GM19240 (cell line): ENCODE results near the gene FBXO44.

Experiments
- DNase-seq: peaks from one replicate; pipeline ENCODE4 v3.0.0; 2011; ENCODE audit warnings: low spot score; ENCODE audit not compliant: insufficient read length

The FBXO44 gene

GRCh38 chr1:11658542-11658941, 3.9 kb downstream of the FBXO44 start:
- no peak for DNase-seq

GRCh38 chr1:11659748-11660147, 5.1 kb downstream of the FBXO44 start:
- no peak for DNase-seq

- DNase-seq: no peak
Observed at GRCh38 chr1:11661103-11661502, 6.4 kb downstream of the FBXO44 start.

GRCh38 chr1:11664336-11665065, 9.8 kb downstream of the FBXO44 start:
- DNase-seq: peak; percentile 53

- DNase-seq: no peak
Observed at GRCh38 chr1:11668516-11668915, 13.8 kb downstream of the FBXO44 start.

- DNase-seq: no peak
Observed at GRCh38 chr1:11670747-11671146, 16.1 kb downstream of the FBXO44 start.

- DNase-seq: no peak
Observed at GRCh38 chr1:11671205-11671543, 16.5 kb downstream of the FBXO44 start.

- DNase-seq: no peak
Observed at GRCh38 chr1:11671544-11672286, 17.0 kb downstream of the FBXO44 start.

- DNase-seq: no peak
Observed at GRCh38 chr1:11673089-11673769, 18.6 kb downstream of the FBXO44 start.

GRCh38 chr1:11674488-11674887, 19.8 kb downstream of the FBXO44 start:
- DNase-seq: no peak

- DNase-seq: no peak
Observed at GRCh38 chr1:11675325-11675724, 20.6 kb downstream of the FBXO44 start.

GRCh38 chr1:11676386-11677103, 21.9 kb downstream of the FBXO44 start:
- no peak for DNase-seq

GRCh38 chr1:11678442-11678841, 23.8 kb downstream of the FBXO44 start:
- DNase-seq: no peak

GRCh38 chr1:11680270-11681070, 25.8 kb downstream of the FBXO44 start:
- no peak for DNase-seq

- peak; percentile 94 for DNase-seq
Observed at GRCh38 chr1:11681071-11681771, 26.5 kb downstream of the FBXO44 start, which contains the start of gene MAD2L2. MAD2L2 (minus strand) TSS chr1:11681148; CDS start chr1:11680601, 547 bp downstream.

GRCh38 chr1:11682287-11682771, 27.7 kb downstream of the FBXO44 start:
- DNase-seq: no peak

GRCh38 chr1:11682799-11683198, 28.1 kb downstream of the FBXO44 start:
- no peak for DNase-seq

- no peak for DNase-seq
Observed at GRCh38 chr1:11684070-11684469, 29.4 kb downstream of the FBXO44 start.

- DNase-seq: no peak
Observed at GRCh38 chr1:11685210-11685752, 30.6 kb downstream of the FBXO44 start.

GRCh38 chr1:11688506-11688905, 33.8 kb downstream of the FBXO44 start:
- DNase-seq: no peak
